Neural cell (in vitro differentiated cells): ENCODE data around the gene SLAIN1. TPM values are rescaled to one million over a fixed set of nuclear protein-coding genes. Genes with fewer than 3 reads are reported as not detected.

ENCODE experiments used
- H2AFZ ChIP-seq: fragments of 200-600, 300-800 bp; sonication (generic), shearing (Covaris generic); 2 replicates; pipeline ENCODE4 v1.6.0; 2014; ENCODE audit warnings: low read depth, mild to moderate bottlenecking, antibody characterized with exemption, low read length, moderate library complexity
- H3F3A ChIP-seq: fragments of 200-600 bp; shearing (Covaris generic); 2 replicates; pipeline ENCODE4 v1.6.1; 2016; ENCODE audit warnings: mild to moderate bottlenecking, moderate library complexity, mixed read lengths, antibody characterized with exemption, low read length; ENCODE audit not compliant: insufficient read depth, poor library complexity, severe bottlenecking
- H3K27ac ChIP-seq: fragments of 200-600, 300-800 bp; sonication (generic), shearing (Covaris generic); 2 replicates; pipeline ENCODE4 v1.5.1; 2014; ENCODE audit warnings: mild to moderate bottlenecking, low read length, moderate library complexity
- H3K27me3 ChIP-seq: fragments of 300-800, 200-600 bp; sonication (generic), shearing (Covaris generic); 2 replicates; pipeline ENCODE4 v1.6.0; 2014; ENCODE audit warnings: mild to moderate bottlenecking, low read depth, low read length, moderate library complexity; ENCODE audit not compliant: insufficient read depth
- H3K36me3 ChIP-seq: fragments of 300-800, 200-600 bp; sonication (generic), shearing (Covaris generic); 2 replicates; pipeline ENCODE4 v1.5.1; 2014; ENCODE audit warnings: mild to moderate bottlenecking, antibody characterized with exemption, low read length, moderate library complexity; ENCODE audit not compliant: insufficient read depth
- H3K4me2 ChIP-seq: fragments of 300-800, 200-600 bp; sonication (generic), shearing (Covaris generic); 2 replicates; pipeline ENCODE4 v1.6.0; 2014; ENCODE audit warnings: mild to moderate bottlenecking, low read length
- H3K4me3 ChIP-seq: fragments of 300-800, 200-600 bp; sonication (generic), shearing (Covaris generic); 2 replicates; pipeline ENCODE4 v1.5.1; 2014; ENCODE audit warnings: mild to moderate bottlenecking, low read length, moderate library complexity
- H3K79me2 ChIP-seq: fragments of 200-600 bp; shearing (Covaris generic); replicated peaks from 2 replicates; pipeline ENCODE4 v1.6.0; 2014; ENCODE audit warnings: mild to moderate bottlenecking, low read length, moderate library complexity; ENCODE audit not compliant: insufficient read depth
- H3K9ac ChIP-seq: fragments of 300-800, 200-600 bp; sonication (generic), shearing (Covaris generic); 2 replicates; pipeline ENCODE4 v1.6.1; 2016; ENCODE audit warnings: mild to moderate bottlenecking, low read length, mixed read lengths
- H3K9me2 ChIP-seq: fragments of 200-600 bp; shearing (Covaris generic); 2 replicates; pipeline ENCODE4 v1.6.1; 2016; ENCODE audit warnings: mild to moderate bottlenecking, low read length, mixed read lengths; ENCODE audit not compliant: insufficient read depth
- H3K9me3 ChIP-seq: fragments of 200-600, 300-800 bp; sonication (generic), shearing (Covaris generic); 2 replicates; pipeline ENCODE4 v1.6.1; 2016; ENCODE audit warnings: mild to moderate bottlenecking, mixed run types, low read length, moderate library complexity, mixed read lengths
- H4K20me1 ChIP-seq: fragments of 200-600 bp; shearing (Covaris generic); 2 replicates; pipeline ENCODE4 v1.6.1; 2016; ENCODE audit warnings: mild to moderate bottlenecking, mixed run types; ENCODE audit not compliant: insufficient read depth
- EP300 ChIP-seq: fragments of 450-650 bp; conservative IDR thresholded peaks from 2 replicates; pipeline ENCODE4 v1.6.1; 2014; ENCODE audit warnings: antibody characterized with exemption, mild to moderate bottlenecking, moderate library complexity; ENCODE audit not compliant: poor library complexity, severe bottlenecking
- EZH2 ChIP-seq: fragments of 200-600, 300-800 bp; shearing (Covaris generic), sonication (generic); IDR thresholded peaks from 2 replicates; pipeline ENCODE4 v1.6.1; 2014; ENCODE audit warnings: antibody characterized with exemption, low read length, borderline replicate concordance, mild to moderate bottlenecking; ENCODE audit not compliant: insufficient read depth, poor library complexity, severe bottlenecking
- MXI1 ChIP-seq: fragments of 450-650 bp; conservative IDR thresholded peaks from 2 replicates; pipeline ENCODE4 v1.6.1; 2014; ENCODE audit warnings: antibody characterized with exemption, mild to moderate bottlenecking; ENCODE audit not compliant: poor library complexity, severe bottlenecking
- POLR2AphosphoS5 ChIP-seq: IDR thresholded peaks from 2 replicates; pipeline ENCODE4 v1.6.1; 2012
- RAD21 ChIP-seq: fragments of 450-650 bp; conservative IDR thresholded peaks from 2 replicates; pipeline ENCODE4 v1.6.1; 2014; ENCODE audit warnings: antibody characterized with exemption, mild to moderate bottlenecking, moderate library complexity
- SMC3 ChIP-seq: fragments of 450-650 bp; conservative IDR thresholded peaks from 2 replicates; pipeline ENCODE4 v1.6.1; 2014; ENCODE audit warnings: antibody characterized with exemption, mild to moderate bottlenecking, moderate library complexity; ENCODE audit not compliant: poor library complexity
- TAF1 ChIP-seq: IDR thresholded peaks from 2 replicates; pipeline ENCODE4 v1.6.1; 2012; ENCODE audit warnings: low read depth
- polyA plus RNA-seq: library from polyadenylated mRNA; depleted of rRNA; stranded (reverse); fragments of >200 nt; gene quantifications from 2 replicates; pipeline ENCODE4 v1.2.3, GENCODE V29; 2014
- TF ChIP-seq, protein P1 (sequence below): IDR thresholded peaks from 2 replicates; pipeline ENCODE4 v1.6.1; 2012; ENCODE audit warnings: borderline replicate concordance
- TF ChIP-seq, protein P2 (sequence below): fragments of 450-650 bp; IDR thresholded peaks from 2 replicates; pipeline ENCODE4 v1.5.1; 2014; ENCODE audit warnings: antibody characterized with exemption, mild to moderate bottlenecking, moderate library complexity; ENCODE audit not compliant: poor library complexity, severe bottlenecking

Gene SLAIN1
- polyA plus RNA-seq, 1 donor from 2014 or later = 155 TPM

DNA sequence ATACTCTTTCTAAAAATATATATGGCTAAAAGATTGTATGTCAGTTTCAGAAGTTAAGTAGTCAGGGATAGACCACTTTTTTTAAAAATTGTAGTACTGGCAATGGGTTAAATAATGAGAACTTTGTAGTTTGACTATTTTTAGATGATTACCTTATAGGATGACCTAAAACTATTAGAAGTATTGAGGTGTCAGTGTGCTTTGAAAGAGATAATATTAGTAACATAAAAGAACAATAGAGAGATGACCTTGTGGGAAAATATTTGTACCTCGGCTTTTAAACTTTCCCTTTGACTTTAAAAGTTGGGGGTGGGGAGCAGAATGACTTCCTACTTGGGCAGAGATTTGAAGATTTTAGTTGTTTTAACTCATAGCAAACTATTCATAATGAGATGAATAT, 48.3 kb downstream of the SLAIN1 start:
- Histone ChIP-seq H4K20me1 (no peaks in the 10 kb centered on the region), H3K36me3 (peaks cover 16% of the 10 kb centered on the region), H3K9ac (no peak overlapping the region), H3K9me2 (no peaks in the 10 kb centered on the region), H3F3A (no peaks in the 10 kb centered on the region), H3K4me3 (no peak overlapping the region), H3K9me3 (no peaks in the 10 kb centered on the region), H3K4me2 (no peak overlapping the region), H3K79me2 (peaks cover 19% of the 10 kb centered on the region), H3K27me3 (no peaks in the 10 kb centered on the region), H3K27ac (no peak overlapping the region), H2AFZ (no peak overlapping the region)
- no peak for TF ChIP-seq TAF1
- TF ChIP-seq MXI1 = no peak
- no peak for TF ChIP-seq EP300
- TF ChIP-seq, protein P1, sequence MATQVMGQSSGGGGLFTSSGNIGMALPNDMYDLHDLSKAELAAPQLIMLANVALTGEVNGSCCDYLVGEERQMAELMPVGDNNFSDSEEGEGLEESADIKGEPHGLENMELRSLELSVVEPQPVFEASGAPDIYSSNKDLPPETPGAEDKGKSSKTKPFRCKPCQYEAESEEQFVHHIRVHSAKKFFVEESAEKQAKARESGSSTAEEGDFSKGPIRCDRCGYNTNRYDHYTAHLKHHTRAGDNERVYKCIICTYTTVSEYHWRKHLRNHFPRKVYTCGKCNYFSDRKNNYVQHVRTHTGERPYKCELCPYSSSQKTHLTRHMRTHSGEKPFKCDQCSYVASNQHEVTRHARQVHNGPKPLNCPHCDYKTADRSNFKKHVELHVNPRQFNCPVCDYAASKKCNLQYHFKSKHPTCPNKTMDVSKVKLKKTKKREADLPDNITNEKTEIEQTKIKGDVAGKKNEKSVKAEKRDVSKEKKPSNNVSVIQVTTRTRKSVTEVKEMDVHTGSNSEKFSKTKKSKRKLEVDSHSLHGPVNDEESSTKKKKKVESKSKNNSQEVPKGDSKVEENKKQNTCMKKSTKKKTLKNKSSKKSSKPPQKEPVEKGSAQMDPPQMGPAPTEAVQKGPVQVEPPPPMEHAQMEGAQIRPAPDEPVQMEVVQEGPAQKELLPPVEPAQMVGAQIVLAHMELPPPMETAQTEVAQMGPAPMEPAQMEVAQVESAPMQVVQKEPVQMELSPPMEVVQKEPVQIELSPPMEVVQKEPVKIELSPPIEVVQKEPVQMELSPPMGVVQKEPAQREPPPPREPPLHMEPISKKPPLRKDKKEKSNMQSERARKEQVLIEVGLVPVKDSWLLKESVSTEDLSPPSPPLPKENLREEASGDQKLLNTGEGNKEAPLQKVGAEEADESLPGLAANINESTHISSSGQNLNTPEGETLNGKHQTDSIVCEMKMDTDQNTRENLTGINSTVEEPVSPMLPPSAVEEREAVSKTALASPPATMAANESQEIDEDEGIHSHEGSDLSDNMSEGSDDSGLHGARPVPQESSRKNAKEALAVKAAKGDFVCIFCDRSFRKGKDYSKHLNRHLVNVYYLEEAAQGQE = no peak
- no peak for TF ChIP-seq RAD21

DNA sequence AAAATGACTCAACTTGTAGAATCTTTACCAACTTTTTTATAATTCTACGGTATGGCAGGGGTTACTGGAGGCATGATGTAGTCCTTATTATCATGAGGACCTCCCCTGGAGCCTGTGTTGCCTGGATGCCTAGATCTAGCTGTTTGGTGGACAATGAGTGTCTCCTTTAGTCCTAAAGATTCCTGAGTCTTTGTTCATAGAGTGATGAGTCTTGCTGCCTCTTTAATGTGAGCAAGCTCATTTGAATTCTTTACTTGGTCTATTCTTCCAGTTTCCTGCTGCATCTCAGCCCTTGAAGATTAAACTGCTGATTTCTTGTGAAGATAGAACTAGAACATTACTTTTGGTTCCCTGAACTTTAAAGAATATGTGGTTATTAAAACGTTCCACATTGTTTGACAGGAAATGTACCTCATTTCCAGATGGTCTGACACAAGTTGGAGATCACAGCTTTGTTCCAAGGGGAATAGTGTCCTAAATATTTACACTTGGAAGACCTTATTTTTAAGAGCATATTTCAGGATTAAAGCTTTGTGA, 51.9 kb downstream of the SLAIN1 start:
- Histone ChIP-seq H3K79me2 (peaks cover 13% of the 10 kb centered on the region), H3K9me2 (no peaks in the 10 kb centered on the region), H3K27me3 (no peaks in the 10 kb centered on the region), H3K4me3 (no peak overlapping the region), H3K9ac (no peak overlapping the region), H3K9me3 (no peaks in the 10 kb centered on the region), H3F3A (no peaks in the 10 kb centered on the region), H4K20me1 (peaks cover 7% of the 10 kb centered on the region), H3K36me3 (peaks cover 16% of the 10 kb centered on the region), H3K27ac (no peak overlapping the region), H3K4me2 (no peak overlapping the region), H2AFZ (no peak overlapping the region)
- TF ChIP-seq, protein P2, sequence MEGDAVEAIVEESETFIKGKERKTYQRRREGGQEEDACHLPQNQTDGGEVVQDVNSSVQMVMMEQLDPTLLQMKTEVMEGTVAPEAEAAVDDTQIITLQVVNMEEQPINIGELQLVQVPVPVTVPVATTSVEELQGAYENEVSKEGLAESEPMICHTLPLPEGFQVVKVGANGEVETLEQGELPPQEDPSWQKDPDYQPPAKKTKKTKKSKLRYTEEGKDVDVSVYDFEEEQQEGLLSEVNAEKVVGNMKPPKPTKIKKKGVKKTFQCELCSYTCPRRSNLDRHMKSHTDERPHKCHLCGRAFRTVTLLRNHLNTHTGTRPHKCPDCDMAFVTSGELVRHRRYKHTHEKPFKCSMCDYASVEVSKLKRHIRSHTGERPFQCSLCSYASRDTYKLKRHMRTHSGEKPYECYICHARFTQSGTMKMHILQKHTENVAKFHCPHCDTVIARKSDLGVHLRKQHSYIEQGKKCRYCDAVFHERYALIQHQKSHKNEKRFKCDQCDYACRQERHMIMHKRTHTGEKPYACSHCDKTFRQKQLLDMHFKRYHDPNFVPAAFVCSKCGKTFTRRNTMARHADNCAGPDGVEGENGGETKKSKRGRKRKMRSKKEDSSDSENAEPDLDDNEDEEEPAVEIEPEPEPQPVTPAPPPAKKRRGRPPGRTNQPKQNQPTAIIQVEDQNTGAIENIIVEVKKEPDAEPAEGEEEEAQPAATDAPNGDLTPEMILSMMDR = no peak
- TF ChIP-seq EP300 (no peak), POLR2AphosphoS5 (no peak), TAF1 (no peak), MXI1 (no peak), SMC3 (no peak), EZH2 (no peak), RAD21 (no peak)
- TF ChIP-seq, protein P1 = no peak
